Loucy (cell line): ENCODE data around the gene BLACAT1.

Experiments used
- EZH2phosphoT487 ChIP-seq: fragments of 200-600 bp; IDR thresholded peaks from 2 replicates; pipeline ENCODE4 v1.6.1; 2018; ENCODE audit warnings: antibody characterized with exemption, mild to moderate bottlenecking, moderate library complexity, borderline replicate concordance
- TF ChIP-seq, protein P1 (sequence below): fragments of 200-600 bp; sonication (generic); conservative IDR thresholded peaks from 2 replicates; pipeline ENCODE4 v1.5.1; 2014; ENCODE audit warnings: mild to moderate bottlenecking, antibody characterized with exemption, low read length

DNA sequence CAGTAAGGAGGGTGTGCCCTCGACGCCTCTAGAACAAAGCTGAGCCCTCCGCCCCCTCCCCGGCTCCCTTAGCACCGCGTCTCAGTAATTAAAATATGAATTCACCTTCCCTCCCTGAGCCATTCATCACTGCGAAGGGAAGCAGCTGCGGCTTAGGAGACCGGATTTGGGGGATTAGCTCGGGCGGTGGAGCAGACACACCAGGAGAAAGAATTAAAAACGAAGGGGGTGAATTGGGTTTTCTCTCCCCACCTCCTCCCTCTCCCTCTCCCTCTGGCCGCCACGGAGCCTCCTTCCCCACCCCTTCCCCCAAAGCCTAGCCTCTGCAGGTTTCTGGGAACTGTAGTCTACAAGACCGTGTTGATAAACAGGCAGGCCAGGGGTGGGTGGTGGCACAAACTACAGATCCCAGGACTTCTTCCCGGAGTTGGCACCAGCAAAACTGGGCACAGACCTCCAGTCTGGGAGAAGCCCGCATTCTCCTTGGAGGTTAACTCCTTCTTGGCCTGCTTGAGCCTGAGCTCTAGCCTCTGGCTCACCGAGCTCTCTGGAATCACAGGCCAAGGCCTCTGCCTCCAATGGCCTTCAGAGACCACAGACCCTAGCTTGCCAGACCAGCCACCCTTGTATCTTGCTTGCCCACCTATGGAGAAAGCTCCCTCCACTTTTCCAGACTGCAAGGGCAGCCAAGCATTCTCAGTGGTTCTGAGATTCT is 10.8 kb downstream of the BLACAT1 start:
- TF ChIP-seq, protein P1, sequence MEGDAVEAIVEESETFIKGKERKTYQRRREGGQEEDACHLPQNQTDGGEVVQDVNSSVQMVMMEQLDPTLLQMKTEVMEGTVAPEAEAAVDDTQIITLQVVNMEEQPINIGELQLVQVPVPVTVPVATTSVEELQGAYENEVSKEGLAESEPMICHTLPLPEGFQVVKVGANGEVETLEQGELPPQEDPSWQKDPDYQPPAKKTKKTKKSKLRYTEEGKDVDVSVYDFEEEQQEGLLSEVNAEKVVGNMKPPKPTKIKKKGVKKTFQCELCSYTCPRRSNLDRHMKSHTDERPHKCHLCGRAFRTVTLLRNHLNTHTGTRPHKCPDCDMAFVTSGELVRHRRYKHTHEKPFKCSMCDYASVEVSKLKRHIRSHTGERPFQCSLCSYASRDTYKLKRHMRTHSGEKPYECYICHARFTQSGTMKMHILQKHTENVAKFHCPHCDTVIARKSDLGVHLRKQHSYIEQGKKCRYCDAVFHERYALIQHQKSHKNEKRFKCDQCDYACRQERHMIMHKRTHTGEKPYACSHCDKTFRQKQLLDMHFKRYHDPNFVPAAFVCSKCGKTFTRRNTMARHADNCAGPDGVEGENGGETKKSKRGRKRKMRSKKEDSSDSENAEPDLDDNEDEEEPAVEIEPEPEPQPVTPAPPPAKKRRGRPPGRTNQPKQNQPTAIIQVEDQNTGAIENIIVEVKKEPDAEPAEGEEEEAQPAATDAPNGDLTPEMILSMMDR: no peak
- TF ChIP-seq EZH2phosphoT487: no peak
